HG02678 (cell line): Measurements from ENCODE around the gene UIMC1.
A peak's percentile ranks its signal among the peaks of the same experiment; 100 is the strongest.
"Not testable (repeated sequence)": the region's sequence is repeated elsewhere in the genome, so short reads cannot be mapped to it uniquely, and the experiment has no call there.

Experiments
- ATAC-seq: cut with Tn5 transposase; IDR thresholded peaks from one replicate; pipeline ENCODE4 v1.9.1; 2021; ENCODE audit warnings: mild to moderate bottlenecking, moderate library complexity; ENCODE audit not compliant: unreplicated experiment

The UIMC1 gene

DNA sequence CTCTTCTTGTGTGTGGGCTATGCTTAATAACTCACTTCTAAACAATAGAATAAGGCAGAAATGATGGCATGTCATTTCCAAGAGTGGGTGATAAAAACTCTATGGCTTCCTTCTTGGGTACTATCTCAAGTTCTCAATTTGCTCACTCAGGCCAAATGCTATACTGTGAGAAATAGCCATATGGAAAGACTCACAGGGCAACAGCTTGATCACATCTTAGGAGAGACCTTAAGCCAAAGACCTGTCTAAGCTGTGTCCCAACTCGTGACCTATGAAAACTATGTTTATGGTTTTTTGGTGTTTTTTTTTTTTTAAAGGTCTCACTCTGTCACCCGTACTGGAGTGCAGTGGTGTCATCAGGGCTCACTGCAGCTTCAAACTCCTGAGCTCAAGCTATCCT lies 2.1 kb upstream of the UIMC1 start:
- no peak for ATAC-seq

DNA sequence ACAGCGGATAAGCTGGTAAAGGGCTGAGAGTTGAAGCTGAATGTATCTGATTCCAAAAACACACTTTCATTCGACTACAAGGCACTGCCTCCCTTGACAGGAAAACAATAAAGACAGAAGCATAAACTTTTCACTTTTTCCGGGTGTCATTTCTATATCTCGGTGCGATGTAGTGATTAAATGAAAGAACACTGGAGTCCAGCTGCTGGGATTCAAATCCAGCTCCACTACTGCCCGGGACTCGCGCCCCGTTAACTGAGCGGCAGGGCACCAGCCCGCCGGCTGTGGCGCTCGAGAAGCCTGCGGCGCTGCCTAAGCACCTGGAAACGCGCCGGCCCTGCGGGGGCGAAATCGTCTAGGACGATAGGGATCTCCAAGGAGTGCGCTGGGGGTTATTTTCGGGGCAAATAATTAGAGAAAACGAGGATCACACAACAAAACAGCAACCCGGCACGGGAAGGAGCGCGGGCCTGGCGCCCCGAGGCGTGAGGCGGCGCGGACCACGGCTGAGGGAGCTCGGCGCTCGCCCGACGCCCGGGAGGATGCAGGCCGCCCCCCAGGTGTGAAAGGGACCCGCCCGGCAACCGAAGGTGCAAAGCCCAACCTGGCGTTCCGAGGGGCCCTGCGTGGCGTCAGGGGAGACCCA lies 837 bp downstream of the UIMC1 start:
- ATAC-seq = peak; percentile 56

DNA sequence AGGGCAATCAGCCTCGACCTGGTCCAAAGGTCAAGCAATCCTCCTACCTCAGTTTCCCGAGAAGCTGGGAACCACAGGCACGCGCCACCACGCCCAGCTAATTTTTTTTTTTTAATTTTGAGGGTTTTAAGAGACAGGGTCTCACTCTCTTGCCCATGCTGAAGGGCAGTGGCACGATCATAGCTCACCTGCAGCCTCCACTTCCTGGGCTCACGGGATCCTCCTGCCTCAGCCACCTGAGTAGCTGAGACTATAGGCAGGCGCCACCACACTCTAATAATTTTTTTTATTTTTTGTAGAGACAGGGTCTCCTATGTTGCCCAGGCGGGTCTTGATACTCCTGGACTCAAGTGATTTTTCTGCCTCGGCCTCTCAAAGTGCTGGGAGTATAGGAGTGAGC lies 1.6 kb downstream of the UIMC1 start:
- no peak for ATAC-seq

DNA sequence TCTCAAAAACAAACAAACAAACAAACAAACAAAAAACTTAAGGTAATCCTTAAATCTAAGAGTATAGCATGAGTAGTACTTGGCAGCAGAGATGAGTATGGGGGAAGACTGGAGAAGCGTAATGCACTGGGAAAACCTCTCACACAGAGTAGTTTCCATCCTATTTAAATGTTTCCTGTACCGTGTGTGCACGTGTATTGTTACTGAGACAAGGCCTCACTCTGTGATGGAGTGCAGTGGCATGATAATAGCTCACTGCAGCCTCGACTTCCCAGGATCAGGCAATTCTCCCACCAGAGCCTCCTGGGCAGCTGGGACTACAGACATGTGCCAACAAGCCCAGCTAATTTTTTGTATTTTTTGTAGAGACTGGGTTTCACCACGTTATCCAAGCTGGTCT lies 2.9 kb downstream of the UIMC1 start:
- ATAC-seq = no peak

DNA sequence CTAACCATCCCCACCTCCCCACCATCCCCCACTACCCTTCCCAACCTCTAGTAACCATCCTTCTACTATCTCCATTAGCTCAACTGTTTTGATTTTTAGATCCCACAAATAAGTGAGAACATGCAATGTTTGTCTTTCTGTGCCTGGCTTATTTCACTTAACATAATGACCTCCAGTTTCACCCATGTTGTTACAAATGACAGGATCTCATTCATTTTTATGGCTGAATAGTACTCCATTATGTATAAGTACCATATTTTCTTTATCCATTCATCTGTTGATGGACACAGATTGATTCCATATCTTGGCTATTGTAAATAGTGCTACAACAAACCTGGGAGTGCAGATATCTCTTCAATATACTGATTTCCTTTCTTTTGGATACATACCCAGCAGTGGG lies 7.1 kb downstream of the UIMC1 start:
- not testable (repeated sequence) for ATAC-seq

DNA sequence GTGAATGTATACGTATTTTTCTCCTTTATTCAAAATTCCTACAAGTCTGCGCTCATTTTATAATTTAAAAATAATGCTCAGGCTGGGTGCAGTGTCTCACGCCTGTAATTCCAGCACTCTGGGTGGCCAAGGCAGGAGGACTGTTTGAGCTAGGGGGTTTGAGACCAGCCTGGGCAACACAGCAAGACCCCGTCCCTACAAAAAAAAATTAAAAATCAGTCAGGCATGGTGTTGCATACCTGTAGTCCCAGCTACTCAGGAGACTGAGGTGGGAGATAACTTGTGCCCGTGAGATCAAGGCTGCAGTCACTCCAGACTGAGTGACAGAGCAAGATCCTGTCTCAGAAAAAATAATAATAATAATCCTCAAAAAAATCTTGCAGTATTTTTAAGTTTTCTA lies 7.8 kb downstream of the UIMC1 start:
- ATAC-seq = no peak

DNA sequence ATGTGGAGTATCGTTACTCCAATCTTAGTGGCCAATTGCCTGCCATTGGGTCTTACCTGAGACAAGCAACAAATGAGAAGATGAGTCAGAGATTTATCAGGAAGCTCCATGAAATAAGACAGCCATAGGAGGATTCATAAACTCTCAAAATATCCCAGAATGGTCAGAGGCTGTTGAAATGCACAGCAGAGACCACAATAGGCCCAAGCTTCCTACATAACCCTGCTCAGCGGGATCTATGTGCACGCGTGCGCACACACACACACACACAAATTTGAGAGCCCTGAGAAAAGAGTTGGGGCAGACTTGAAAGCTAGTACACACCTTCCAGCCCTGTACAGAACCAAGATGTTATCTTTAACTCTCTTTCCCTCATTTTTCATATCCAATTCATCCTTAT lies 9.8 kb downstream of the UIMC1 start:
- ATAC-seq = no peak

DNA sequence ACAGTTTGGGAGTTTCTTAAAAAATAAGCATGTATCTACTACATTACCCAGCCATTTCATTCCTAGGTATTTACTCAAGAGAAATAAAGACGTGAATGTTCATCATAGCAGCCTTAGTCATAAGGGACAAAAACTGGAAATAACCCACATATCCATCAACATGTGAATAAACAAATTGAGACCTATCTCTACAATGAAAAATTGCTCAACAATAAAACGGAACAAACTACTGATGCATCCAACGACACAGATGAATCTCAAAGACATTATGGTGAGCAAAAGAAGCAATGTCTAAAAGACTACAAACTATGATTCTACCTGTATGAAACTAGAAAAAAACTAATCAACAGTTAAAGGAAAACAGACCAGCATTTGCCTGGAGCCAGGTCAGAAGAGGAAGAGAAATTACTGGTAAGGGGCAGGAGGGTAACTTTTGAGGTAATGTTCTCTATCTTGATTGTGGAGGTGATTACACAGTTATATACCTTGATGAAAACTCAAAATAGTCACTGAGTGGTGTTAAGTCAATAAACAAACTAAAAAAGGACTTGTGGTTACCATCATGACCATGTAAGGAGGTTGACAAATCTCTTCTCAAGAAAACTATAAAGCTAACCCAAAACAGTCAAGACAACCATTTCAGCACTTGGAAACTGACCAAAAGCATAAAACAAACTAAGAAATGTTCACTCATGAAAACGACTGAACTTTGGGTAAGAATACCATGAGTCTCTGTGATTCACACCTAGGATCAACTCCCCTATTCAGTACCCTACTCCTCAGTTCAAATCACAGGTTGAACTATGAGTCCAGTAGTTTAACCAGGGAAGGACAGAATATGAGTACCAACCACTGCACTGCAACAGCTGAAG lies 10.4 kb downstream of the UIMC1 start:
- ATAC-seq = no peak

DNA sequence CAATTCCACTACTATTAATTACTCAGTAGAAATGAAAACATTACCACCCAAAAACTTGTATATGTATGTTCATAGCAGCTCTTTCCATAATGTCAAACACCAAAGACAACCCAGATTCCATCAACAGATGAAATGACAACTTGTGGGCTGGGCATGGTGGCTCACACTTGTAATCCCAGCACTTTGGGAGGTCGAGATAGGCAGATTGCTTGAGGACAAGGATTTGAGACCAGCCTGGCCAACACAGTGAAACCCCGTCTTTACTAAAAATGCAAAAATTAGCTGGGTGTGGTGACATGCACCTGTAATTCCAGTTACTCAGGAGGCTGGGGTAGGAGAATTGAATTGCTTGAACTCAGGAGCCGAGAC lies 11.5 kb downstream of the UIMC1 start:
- ATAC-seq = no peak

DNA sequence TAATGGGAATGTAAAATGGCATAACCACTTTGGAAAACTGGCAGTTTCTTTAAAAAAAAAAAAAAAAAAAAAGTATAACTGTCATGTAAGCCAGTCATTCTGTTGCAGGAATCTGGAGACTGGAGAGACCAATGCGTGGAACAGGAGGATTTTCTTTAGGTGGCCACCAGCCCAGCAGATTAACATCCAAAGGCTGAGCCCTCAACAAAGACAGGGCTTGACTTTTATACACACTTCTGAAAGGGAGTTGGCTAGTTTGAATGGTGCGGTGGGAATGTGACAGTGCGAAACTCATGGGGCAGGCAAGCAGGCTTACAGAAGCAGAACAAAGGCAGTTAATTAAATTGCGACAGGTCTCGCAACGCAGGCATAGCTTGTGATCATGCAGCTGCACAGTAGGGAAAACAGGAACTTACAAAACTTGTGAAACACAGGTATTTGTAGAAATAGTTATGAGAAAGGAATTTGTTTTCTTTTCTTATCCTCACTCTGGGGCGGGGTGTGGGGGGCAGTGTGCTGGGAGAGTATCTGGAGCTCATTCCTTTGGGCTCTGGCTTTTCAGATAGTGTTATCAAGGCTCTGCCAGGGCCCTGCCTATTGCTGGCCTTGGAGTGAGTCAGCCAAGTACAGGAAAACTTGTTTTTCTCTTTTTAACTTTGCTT lies 12.0 kb downstream of the UIMC1 start:
- ATAC-seq = peak; percentile 45

DNA sequence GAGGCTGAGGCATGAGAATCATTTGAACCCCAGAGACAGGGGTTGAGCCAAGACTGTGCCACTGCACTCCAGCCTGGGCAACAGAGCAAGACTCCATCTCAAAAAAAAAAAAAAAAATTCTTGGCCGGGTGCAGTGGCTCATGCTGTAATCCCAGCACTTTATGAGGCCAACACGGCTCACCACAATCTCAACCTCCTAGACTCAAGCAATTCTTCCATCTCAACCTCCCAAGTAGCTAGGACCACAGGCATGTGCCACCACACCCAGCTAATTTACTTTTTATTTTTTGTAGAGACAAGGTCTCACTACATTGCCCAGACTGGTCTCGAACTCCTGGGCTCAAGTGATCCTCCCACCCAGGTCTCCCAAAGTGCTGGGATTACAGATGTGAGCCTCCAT lies 13.5 kb downstream of the UIMC1 start:
- ATAC-seq = not testable (repeated sequence)

DNA sequence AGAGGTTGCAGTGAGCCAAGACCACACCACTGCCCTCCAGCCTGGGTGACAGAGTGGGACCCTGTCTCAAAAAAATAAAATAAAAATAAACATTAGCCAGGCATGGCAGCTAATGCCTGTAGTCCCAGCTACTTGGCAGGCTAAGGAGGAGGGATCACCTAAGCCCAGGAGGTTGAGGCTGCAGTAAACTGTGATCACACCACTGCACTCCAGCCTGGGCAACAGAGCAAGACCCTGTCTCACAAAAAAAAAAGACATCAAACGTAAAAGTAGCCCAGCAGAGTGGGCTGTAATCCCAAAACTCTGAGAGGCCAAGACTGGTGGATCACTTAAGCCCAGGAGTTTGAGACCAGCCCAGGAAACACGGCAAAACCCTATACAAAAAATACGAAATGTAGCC lies 19.0 kb downstream of the UIMC1 start:
- ATAC-seq = no peak

DNA sequence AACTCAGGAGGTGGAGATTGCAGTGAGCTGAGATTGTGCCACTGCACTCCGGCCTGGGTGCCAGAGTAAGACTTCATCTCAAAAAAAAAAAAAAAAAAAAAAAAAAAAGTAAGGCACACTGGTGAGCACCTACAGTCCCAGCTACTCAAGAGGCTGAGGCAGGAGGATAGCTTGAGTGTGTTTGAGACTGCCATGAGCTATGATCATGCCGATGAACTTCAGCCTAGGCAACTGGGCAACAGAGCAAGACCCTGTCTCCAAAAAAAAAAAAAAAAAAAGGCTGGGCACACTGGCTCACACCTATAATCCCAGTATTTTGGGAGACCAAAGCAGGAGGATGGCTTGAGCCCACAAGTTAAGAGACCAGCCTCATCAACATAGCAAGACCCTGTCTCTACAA lies 20.3 kb downstream of the UIMC1 start:
- ATAC-seq = no peak

DNA sequence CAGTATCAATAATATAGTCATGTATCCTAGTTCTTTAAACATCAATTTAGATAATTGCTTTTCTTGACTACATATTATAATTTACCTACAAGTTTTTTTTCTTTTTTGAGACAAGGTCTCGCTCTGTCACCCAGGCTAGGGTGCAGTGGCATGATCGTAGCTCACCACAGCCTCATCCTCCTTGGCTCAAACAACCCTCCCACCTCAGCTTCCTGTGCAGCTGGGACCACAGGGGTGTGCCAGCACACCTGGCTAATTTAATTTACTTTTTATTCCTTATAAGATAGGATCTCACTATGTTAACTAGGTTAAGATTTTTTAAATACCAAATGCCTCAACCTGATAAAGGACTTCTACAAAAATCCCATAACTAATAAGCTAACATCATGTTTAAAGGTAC lies 21.1 kb downstream of the UIMC1 start:
- ATAC-seq = peak; percentile 89

DNA sequence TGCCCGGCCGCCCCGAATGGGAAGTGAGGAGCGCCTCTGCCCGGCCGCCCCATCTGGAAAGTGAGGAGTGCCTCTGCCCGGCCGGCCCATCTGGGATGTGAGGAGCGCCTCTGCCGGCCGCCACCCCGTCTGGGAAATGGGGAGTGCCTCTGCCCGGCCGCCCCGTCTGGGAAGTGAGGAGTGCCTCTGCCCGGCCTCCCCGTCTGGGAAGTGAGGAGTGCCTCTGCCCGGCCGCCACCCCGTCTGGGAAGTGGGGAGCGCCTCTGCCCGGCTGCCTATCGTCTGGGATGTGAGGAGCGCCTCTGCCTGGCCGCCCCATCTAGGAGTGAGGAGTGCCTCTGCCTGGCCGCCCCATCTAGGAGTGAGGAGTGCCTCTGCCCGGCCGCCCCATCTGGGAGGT lies 22.4 kb downstream of the UIMC1 start:
- not testable (repeated sequence) for ATAC-seq

DNA sequence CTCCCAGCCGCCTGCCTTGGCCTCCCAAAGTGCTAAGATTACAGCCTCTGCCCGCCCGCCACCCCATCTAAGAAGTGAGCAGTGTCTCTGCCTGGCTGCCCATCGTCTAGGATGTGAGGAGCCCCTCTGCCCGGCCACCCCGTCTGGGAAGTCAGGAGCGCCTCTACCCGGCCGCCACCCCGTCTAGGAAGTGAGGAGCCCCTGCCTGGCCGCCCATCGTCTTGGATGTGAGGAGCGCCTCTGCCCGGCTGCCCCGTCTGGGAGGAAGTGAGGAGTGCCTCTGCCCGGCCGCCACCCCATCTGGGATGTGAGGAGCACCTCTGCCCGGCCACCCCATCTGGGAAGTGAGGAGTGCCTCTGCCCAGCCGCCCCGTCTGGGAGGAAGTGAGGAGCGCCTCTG lies 23.0 kb downstream of the UIMC1 start:
- not testable (repeated sequence) for ATAC-seq

DNA sequence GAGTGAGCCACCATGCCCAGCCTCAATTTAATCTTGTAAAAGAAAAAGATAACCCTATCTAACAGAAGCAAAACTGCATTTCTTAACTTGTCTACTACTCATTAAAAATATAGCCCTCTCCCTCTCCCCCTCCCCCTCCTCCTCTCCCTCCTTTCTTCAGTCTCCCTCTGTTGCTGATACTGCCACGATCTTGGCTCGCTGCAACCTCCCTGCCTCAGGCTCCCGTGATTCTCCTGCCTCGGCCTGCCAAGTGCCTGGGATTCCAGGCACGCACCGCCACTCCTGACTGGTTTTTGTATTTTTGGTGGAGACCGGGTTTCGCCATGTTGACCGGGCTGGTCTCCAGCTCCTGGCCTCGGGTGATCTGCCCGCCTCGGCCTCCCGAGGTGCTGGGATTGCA lies 23.5 kb downstream of the UIMC1 start:
- ATAC-seq = not testable (repeated sequence)

DNA sequence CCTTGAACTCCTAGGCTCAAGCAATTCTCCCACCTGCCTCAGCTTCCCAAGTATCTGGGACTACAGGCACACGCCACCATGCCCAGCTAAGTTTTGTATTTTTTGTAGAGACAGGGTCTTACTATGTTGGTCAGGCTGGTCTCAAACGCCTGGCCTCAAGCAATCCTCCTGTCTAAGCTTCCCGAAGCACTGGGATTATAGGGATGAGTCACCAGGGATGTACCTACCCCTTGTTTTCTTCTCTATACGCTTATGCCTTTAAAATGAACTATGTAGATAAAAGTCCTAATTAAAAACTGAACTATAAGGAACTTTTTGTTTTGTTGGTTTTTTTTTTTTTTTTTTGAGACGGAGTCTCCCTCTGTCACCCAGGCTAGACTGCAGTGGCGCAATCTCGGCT lies 25.8 kb downstream of the UIMC1 start:
- no peak for ATAC-seq

DNA sequence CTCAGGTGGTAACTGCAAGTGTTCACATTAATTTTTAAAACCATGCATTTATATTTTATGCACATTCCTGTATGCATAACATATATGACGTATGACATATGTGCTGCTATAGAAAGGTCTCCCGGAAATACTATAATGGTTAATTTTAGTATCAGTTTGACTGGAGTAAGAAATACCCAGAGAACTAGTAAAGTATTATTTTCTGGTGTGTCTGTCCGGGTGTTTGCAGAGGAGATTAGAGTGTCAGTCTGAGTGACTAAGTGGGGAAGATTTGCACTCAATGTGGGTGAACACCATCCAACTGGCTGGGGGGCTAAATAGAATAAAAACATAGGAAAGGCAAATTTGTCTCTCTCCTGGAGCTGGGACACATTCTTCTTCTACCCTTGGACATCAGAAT lies 26.9 kb downstream of the UIMC1 start:
- no peak for ATAC-seq

DNA sequence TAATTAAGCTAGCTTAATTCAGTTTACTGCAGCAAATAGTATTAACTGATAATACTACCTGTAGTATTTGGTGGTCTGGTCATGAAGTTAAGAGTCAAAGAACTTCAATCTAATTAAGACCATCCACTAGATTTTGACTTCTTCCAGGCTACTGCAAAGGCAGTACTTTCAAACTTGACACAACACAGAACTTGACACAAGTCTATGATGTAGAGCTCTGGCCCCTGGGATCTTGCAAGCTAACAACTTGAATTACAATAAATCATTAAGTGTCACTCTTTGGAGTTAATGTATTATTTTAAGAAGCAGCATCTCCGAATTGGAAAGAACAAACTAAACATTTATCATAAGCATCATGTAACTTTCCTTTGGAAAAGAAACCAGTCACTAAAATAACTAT lies 40.9 kb downstream of the UIMC1 start:
- ATAC-seq = no peak

DNA sequence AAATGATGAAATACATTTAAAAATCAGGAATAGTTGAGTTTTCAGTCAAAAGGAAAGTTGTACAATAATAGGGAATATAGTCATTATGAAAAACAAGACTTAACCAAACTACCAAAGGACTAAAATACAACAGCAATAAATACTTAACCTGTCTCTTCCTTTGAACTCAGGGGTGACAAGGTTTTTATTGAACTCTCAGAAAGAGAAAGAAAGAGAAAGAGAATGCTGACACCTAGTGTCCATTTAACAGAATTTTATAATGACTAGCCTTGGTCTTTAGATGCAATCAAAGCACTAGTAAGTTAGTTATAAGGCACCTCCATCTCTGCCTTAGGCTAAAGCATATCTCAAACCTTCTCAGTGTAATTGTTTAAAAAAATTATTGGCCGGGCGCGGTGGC lies 47.5 kb downstream of the UIMC1 start:
- ATAC-seq = no peak

DNA sequence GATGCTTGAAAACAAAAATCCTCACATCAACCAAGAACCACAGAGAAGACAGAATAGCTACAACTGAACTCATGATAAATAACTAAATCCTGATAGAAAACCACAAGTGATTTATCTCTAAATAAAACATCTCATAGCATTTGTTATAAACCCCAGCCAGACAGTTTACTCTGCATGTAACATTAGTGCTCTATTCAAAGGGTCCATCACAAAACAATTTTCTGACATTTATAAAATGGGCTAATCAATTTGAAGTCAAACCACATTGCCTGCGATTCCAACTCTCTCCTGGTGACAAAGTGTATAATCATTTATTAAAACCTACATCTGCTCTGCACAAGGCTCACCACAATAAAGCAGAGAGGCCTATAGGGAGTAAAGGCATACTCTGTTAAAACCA lies 49.8 kb downstream of the UIMC1 start:
- ATAC-seq = no peak
